Activated CD4-positive, alpha-beta T cell treated with anti-CD3 and anti-CD28 coated beads, Interleukin-2, Interleukin-6, amounts not matched to agents 100 ng/mL and 50 ng/mL, durations not matched to agents 16 hours and 8 hours (primary cell): ENCODE measurements around the gene LHFPL6.

Experiments used
- DNase-seq: peaks from one replicate; pipeline ENCODE4 v3.0.0-alpha.2; 2020

LHFPL6 gene

DNA sequence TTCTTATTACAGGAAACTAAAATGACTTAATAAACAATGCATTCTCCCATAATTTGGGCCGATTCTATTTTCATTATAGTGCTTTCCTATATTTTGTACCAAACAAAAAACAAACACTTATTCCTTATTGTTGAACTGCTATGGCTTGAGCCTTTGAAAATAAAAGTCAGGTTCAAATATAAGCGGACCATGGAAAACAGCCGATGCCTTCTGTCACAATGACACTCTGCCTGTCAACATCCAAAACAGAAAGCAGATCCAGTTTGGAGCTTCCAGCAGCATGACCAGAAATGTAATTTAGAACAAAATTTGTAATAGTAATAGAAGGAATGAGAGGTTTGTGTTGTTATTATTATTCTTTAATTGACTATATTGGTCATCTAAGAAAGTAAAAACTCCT, 194.5 kb downstream of the LHFPL6 start:
- DNase-seq: no peak

DNA sequence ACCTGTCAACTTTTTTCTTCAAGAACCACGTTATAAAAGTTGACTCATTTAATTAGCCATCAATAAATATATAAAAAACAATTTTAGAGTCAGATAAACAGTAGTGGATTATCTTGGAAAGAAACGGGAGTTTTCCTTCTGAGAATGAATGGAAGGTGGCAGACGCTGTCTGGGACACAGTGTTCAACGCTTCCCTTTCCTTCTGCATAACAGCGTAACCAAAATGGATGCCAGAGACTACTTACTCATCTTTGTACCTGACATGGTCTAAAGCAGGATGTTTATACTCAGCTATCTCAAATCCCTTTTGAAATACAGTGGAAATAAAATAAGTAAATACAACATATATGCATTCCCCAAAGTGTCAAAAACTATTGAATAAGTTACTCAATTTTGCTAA, 195.2 kb downstream of the LHFPL6 start:
- DNase-seq: no peak

DNA sequence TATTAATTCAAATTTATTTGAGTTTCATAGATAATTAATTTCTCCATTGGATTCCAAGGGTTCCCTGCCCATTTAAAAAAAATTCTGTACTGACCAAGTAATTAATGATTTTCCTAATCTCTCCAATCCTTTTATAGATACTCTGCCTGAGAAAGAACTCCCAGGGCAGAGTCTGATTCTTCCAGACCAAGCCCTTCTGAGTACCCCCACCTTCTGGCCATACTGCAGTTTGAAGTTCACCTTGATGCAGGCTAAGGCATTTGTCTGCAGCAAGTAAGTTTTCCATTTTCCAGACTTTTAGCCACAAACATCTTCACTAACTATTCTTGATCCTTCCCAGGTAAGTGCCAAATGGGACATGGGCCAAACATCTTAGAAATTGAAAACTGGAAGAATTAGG, 195.9 kb downstream of the LHFPL6 start:
- DNase-seq: no peak

DNA sequence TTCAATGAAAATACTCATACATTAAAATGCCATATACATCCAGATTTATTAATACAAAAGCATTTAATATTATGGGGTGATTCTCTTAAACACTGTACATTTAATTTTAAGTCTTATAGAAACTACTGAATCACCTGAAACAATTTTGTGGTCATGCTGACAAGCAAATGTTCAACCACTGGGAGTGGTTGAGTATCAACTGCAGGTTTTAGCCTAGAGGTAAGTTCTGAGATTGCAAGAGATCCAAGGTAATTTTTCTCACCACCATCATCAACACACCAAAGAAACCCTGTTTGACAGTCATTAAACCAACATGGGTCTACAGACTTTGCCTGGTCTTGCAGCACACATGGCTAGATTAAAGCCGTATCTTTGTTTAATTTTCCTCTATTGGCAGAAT, 196.3 kb downstream of the LHFPL6 start:
- DNase-seq: peak; percentile 0

DNA sequence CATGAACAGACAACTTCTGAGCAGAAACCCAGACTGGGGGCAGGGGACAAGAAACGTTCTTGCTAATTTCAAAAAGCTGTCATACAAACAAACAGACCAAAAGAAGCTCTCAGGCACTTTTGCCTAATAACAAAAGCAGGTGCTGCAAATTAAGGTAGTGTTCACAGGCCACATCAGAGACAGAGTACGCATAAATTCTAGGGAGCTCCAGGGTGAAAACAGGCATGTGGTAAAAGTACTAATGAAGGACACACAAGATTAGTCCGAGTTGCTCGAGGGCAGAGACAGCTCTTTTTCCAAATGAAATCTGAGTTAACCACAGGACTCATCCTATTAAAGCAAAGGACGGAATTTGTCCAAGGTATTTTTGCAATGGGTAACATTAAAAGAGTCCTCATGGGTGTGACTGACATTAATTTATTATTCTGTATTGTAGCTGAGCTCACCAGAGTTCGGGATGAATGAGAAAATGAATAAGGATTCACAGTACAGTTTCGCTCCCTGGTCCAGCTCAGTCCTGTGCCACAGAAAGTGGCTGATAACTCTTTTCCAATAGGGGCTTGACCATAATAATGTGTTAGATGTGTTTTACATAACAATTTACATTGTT, 197.3 kb downstream of the LHFPL6 start:
- DNase-seq: no peak

DNA sequence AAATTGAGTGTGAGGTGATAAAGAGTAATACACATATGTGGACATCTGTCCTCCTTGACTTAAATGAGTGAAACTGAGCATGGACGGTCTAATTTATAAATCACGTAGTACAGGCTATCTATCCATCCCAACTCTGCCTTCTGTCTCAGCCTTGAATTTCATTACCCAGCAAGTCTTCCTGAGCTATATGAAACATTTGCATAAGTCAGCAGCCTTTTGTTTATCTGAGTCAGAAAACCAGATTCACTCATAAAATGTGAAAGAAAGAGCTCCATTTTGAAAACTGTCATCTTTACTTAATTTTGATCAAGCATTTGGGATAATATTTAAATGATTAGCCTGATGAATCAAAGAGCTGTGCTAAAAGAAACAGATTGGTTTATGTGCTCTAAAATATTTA, 197.9 kb downstream of the LHFPL6 start:
- no peak for DNase-seq

DNA sequence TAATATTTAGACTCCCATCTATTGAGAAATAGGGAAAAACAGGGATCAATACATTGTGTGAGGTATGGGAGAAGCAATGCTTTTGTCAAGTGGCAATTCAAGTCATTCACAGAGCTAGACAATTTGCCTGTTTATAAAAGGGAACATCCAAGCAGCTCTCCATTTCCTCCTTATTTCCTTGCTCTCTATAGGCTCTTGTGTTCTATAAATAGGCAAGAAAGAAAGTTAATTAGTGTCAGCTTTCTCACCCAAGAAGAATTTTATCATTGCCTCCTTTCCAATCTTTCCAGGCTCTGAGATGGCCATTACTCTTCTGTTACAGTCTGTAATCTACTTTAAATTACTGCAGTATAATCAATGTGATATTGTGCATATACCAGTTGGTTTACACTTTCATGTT, 199.9 kb downstream of the LHFPL6 start:
- no peak for DNase-seq

DNA sequence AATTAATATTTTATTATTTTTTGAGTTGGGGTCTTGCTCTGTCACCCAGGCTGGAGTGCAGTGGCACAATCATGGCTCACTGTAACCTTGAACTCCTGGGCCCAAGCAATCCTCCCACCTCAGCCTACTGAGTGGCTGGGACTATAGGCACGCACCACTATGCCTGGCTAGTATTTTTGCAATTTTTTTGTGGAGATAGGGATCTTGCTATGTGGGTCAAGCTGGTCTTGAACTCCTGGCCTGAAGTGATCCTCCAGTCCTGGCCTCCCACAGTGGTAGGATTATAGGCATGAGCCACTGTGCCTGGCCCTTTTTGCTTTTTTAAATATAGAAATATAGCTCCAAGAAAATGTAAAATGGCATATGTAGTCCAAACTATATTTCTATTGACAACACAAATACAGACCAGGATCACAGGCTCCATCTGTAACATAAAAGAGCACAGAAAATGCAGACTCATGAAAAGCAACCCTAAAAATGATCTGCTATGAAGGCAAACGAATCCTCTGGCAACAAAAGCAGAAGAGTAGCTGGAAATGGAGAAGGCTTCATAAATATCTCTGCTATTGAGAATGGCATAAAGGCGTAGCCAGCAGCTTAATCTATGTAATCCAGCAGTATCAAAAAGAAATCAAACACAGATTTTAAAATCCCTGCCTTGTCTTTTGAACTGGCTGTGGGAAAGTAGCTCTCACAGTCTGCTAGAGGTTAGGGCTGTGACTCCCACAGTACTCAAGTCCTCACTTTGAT, 200.6 kb downstream of the LHFPL6 start:
- no peak for DNase-seq

DNA sequence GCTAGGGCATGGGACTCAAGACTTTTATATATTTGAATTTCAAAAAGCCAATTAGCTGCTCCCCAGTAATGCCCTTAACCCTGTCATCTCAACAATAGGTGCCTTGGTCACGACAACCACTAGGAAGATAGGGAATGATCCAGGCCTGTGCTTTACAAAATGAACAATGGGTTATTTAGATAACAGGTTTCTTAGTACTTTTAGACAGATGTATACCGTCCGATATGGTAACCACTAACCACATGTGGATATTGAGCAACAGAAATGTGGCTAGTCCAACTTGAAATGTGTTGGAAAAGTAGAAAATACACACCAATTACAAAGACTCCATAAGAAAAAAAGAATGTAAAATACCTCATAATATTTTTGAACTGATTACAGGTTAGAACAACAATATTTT, 201.2 kb downstream of the LHFPL6 start:
- DNase-seq: no peak

DNA sequence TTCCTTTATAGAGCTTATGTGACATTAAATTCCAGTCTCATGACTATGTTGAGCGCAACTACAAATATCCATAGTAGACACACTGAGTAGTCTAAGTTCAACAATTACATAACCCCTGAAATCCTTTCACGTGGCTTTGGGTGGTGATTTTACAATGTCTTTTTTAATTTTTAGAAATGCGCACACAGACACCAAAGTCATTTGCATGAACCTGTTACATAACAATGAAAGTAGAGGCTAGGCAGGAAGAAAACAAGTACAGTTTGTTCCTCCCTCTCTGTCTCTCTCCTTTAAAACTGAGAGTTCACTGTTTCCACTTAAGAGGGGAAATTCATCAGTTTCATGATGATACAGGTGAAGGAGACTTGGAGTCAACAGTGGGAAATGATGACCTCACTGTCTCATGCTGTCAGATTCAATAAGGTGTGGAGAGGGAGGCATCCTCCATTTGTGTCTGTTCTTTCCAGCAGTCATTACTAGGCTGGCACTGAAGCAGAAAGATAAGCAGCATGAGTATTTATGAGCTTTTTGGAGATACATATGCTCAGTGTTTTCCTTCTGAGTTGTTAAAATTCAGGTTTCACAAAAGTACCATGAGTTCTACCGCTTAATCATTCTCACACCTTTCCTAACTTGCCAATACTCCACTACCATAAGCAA, 201.8 kb downstream of the LHFPL6 start:
- DNase-seq: no peak

DNA sequence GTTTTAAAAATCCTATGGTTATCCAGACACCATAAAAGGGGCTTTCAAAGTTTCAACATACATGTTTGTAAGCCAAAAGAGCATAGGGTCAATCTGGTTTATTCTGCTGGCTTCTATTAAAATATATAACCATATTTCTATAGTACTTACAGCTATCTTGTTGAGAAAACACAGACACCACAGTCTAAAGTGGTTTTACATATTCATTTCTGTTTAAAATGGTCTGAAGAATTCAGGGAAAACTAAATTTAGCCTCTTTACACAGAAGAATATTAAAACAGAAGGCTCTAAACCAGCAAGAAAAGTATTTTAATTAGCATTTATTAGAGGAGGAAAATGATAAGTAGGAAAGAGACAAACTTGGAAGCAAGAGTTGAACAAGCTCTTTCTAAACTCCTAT, 203.9 kb downstream of the LHFPL6 start:
- no peak for DNase-seq

DNA sequence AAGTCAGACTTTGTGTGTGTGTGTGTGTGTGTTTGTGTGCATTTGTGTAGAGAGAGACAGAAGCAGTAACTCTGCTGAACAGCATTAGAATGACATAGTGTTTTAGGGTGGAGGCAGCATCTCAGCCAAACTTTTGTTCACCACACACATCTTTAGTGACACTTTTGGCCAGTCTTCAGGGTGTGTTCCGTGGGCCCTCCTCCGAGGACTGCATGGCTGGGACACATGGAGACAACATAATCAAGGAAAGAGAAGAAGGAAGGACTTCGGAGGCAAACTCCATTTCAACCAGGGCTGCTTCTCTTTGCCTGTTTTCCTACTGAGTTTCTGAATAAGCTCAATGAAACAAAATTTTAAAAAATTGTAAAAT, 205.1 kb downstream of the LHFPL6 start:
- DNase-seq: no peak

DNA sequence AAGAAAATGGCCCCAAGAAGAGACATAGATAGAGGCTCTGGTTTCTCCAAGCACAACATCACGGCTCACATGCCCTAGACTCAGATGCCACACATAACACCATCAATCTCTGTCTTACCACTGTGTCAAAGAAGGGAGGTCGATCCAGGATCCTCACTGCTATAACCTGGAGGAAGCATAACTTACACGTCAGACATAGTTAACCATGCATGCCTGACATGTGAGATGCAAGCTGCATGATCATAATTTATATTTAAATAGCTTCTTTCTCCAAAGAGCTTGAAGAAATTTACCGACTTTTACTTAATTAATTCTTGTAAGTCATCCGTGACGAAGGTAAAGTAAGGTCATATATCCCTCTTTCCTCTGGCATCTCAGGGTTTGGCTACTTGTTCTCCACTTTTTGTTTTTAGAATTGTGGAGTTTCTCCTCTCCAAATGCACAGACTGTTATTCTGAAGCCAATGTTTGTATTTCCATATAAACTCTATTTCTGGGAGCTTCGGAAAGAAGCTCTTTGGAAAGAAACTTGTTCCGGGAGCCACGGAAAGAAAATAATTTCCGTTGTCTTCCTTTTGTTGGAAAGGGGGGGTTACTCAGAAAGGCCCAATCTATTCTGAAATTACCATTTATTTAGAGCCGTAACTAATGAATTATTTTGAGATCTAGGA, 205.6 kb downstream of the LHFPL6 start:
- DNase-seq: no peak

DNA sequence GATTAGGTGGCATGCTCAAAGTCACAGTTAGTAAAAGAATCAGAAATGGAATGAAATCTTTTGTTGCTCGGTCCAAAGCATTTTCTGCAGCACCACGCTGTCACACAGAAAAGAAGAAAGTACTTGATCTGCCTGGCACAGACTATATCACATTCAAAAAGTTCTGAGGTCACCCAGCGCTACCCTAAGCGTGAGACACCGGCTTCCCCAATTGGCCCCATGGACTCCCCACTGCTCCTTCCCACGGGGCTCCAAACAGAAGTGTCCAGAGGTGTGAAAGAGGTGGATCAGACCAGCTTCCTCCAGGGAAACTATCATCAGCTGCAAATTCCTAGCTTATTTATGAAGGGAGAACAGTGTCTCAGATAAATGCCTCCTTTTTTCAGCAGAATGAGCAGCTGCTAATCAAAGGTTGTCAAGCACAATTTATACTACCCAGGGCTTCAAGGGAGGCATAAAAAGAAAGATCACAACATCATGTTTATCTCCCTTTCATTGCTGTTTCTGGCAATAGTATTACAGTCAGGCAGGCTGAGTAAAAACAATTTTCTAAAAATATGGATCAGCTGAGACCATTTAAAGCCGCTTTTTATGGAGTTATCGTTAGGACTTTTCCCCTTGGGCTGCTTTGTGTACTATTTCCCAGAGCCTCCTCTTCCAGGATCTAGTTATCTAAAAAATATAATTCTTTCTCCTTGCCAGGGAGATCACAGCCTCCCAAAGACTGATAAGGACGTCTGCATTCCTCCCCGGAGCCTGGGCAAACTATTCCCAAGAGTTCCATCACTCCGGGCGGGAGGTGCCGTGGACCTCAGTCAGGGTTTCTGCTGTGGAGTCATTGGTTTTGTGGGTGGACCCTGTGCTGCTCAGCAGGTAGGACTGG, 208.0 kb downstream of the LHFPL6 start:
- no peak for DNase-seq

DNA sequence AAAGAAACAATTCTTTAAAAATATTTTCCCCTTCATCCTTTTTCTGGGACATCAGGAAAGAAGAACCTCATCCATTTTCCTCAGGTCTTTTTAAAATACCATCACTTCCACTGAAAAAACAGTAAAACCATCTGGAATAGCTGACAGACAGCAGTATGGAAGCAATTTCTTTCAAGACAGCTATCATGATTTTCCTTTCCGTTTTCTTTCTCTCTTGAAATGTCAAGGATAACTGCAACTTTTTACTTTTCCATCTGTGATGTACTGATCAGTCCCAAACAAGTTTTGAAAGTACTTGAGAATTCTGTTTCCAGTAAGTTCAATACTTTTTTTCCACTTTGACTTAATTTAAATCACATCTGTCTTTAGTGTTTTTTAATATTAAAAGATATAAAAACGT, 211.2 kb downstream of the LHFPL6 start:
- no peak for DNase-seq

DNA sequence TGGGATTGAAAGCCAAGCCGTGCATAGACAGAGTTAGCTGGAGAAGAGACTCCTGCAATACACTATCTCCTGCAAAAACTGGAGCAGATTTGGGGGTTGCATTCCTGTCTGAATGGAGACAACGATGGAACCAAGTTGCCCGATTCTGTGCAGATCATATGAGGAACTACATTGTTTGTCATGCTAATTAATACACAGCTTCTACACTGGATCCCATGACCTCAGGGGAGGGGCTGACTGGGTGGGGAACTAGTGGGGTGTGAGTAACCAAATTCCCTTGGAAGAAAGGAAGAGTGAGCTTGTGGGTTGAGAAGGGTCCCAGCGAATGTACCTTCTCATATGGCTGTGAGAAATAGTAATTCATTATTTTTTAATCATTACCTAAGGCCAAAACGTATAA, 214.0 kb downstream of the LHFPL6 start:
- DNase-seq: no peak

DNA sequence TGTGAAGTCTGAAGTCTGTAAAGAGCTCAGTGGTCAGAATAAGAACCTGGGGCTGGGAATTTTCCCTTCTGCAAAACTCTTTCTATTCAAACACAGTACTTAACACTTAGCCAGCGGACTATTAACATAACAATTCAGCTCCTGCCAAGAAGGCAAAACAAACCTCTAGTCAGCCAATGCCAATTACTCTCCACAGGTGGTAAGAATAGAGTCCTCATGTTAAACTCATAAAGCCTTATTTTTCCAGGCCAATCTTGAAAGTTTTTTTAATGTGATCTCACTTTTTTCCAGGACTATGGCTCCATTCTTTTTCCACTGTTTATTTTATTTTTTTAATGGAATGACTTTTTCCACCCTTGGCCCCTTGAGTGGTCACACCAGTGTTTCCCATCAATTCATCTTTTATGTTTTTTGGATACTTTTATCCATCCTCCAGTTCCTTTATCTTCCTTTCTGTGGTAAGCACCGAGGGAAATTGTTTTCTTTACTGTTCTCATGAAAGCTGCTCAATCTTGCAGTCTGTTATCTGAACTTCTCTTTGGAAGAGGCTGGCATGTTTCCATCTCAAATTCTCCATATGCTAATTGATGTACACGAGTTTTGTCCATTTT, 217.3 kb downstream of the LHFPL6 start:
- DNase-seq: no peak

DNA sequence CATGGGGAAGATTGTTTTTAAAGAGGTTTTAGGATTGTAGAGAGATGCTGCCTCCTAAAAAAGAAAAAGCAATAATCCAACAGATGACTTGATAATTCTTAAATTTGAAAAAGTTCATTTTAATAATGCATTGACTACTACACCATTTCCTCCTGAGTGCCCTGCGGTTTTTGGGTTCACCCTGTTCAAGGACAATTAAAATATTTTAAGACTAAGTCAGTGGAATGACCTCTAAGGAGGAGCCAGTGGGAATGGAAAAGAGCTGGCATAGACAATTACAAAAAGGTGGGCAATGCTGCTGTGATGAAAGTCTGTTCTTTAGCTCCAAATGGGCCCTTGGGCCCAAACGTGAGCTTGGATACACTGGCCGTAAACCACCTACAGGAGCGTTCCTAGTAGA, 217.8 kb downstream of the LHFPL6 start:
- no peak for DNase-seq

DNA sequence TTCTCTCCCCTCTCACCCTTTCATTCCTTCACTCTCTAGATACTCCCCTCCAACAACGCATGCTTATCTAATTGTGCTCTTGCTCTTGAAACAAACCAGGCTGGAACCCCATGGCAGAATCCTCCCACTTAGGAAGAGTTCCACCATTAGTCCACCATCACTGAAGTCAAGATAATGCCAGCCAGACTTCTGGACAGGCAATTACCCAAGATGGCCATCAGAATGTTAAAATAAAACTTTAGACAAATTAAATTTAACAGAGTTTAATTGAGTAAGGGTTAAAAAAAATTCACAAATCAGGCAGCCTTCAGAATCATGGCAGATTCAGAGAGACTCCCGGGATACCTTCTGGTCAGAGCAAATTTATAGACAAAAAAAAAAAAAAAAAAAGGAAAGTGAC, 221.5 kb downstream of the LHFPL6 start:
- no peak for DNase-seq

DNA sequence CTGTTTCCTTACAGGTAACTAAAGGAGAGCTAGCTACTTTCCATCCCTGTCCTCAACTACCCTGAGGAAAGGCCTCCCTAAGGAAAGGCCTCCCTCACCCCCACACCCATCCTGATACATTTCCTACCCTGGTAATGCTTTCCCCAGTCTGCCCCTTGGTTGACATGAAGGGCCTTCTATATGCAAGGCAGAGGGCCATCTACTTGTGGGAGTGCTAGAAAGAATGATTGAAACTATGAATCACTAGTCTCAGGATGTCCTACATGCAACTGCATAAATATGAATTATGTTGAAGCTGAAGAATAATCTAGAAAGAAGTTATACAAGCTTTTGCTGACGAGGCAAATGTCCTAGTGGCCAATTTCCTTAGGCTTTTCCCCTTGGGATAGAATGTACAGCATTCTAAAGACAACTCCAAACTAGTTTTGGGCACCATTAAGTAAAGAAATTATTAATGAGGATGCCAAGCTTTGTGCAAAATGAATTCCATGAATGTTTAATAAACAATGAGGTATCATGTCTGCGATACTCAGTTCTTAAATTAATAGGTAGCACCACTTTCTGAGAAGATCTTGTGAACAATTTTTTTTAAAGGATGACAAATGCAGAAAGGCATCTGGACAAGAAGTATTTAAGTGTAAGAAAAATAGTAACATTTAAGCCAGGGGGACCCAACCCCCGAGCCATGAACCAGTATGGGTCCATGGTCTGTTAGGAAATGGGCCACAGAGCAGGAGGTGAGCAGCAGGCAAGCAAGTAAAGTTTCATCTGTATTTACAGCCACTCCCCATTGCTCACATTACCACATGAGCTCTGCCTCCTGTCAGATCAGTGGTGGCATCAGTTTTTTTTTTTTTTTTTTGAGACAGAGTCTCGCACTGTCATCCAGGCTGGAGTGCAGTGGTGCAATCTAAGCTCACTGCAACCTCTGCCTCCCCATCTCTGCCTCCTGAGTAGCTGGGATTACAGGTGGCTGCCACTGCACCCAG, 223.0 kb downstream of the LHFPL6 start:
- DNase-seq: no peak

DNA sequence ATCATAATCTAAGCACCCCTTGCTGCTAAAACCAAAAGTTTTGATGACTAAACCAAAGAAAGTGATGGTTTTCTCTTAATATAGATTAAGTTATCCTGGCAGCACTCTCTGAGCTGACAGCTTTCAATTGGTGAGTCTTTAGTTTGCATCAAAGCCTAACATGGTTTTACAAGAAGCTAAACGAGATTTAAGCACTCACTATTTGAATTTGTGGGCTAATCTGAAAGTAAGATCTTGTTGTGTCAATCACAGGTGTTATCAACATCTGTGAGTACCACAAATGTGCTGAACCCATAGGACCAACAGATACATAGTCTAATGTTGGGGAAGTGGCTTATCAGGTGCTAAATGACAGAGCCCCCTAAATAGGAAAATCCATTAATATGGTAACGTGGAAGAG, 223.9 kb downstream of the LHFPL6 start:
- peak; percentile 7 for DNase-seq
